ENCODE measurements around the gene LRRC59.

- TF ChIP-seq POLR2AphosphoS5 (IDR thresholded peaks at IDR 0.05) (no peak), CTCF (IDR thresholded peaks at IDR 0.05) (no peak)
Measured at GRCh38 chr17:50397919-50398285, 579 bp upstream of the LRRC59 start.

Data from stomach (tissue), 4 donors.